NCI-H2171 treated with DMSO at 0.1 percent for 48 hours (cell line): ENCODE results near the gene POLR3H.

Experiments used
- DNase-seq: peaks from one replicate; lab custom pipeline; 2025; lab: John Stamatoyannopoulos, UW

Gene POLR3H

GRCh38 chr22:41516462-41516861 is 27.8 kb downstream of the POLR3H start:
- no peak for DNase-seq

GRCh38 chr22:41513391-41513790 is 30.9 kb downstream of the POLR3H start:
- no peak for DNase-seq

- peak; percentile 65 for DNase-seq
These were observed 31.7 kb downstream of the POLR3H start for GRCh38 chr22:41512421-41513194.

- DNase-seq, result no peak
These were observed 32.7 kb downstream of the POLR3H start for GRCh38 chr22:41511521-41511968.

GRCh38 chr22:41508770-41509170 is 35.5 kb downstream of the POLR3H start:
- no peak for DNase-seq

GRCh38 chr22:41507330-41508063 is 36.8 kb downstream of the POLR3H start:
- no peak for DNase-seq

- no peak for DNase-seq
These were observed 38.6 kb downstream of the POLR3H start for GRCh38 chr22:41505511-41506220.

GRCh38 chr22:41504816-41505215 is 39.5 kb downstream of the POLR3H start:
- DNase-seq, result no peak

GRCh38 chr22:41504397-41504796 is 39.9 kb downstream of the POLR3H start:
- peak; percentile 68 for DNase-seq

GRCh38 chr22:41501209-41501608 is 43.1 kb downstream of the POLR3H start:
- no peak for DNase-seq

- no peak for DNase-seq
These were observed 44.0 kb downstream of the POLR3H start for GRCh38 chr22:41500303-41500702.

- no peak for DNase-seq
These were observed 44.5 kb downstream of the POLR3H start for GRCh38 chr22:41499624-41500280.

- DNase-seq, result no peak
These were observed 45.9 kb downstream of the POLR3H start for GRCh38 chr22:41498303-41498835.

- no peak for DNase-seq
These were observed 52.7 kb downstream of the POLR3H start for GRCh38 chr22:41491374-41492100.

GRCh38 chr22:41488596-41489385 is 55.5 kb downstream of the POLR3H start:
- no peak for DNase-seq

- peak; percentile 73 for DNase-seq
These were observed 56.2 kb downstream of the POLR3H start for GRCh38 chr22:41488076-41488475.

- DNase-seq, result no peak
These were observed 57.0 kb downstream of the POLR3H start for GRCh38 chr22:41487037-41487935.

GRCh38 chr22:41485033-41485432 is 59.2 kb downstream of the POLR3H start:
- no peak for DNase-seq

GRCh38 chr22:41482319-41482935 is 61.8 kb downstream of the POLR3H start:
- no peak for DNase-seq
